Mucosa of rectum (tissue), 2 donors: ENCODE measurements around the gene PNMA8B.

ENCODE experiments used
- H3K27ac ChIP-seq, 2 donors: one replicate each; pipeline ENCODE4 v1.7.0; 2013; ENCODE audit warnings: inconsistent platforms in 2 of 2, low read depth in 2 of 2, low read length in 2 of 2
- H3K27me3 ChIP-seq, 2 donors: one replicate each; pipeline ENCODE4 v1.7.0; 2013; ENCODE audit warnings: low read length in 2 of 2; ENCODE audit not compliant: control insufficient read depth in 2 of 2, insufficient read depth in 2 of 2
- H3K36me3 ChIP-seq, 2 donors: one replicate each; pipeline ENCODE4 v1.7.0; 2013; ENCODE audit warnings: low read length in 2 of 2; ENCODE audit not compliant: control insufficient read depth in 2 of 2, insufficient read depth in 2 of 2
- H3K4me1 ChIP-seq, 2 donors: one replicate each; pipeline ENCODE4 v1.7.0; 2013; ENCODE audit warnings: low read length in 2 of 2, mild to moderate bottlenecking in 1 of 2; ENCODE audit not compliant: control insufficient read depth in 2 of 2, insufficient read depth in 2 of 2
- H3K4me3 ChIP-seq, 2 donors: one replicate each; pipeline ENCODE4 v1.7.0; 2013; ENCODE audit warnings: low read length in 2 of 2
- H3K9ac ChIP-seq, 2 donors: one replicate each; pipeline ENCODE4 v1.7.0; 2013; ENCODE audit warnings: low read length in 2 of 2, low read depth in 1 of 2, mild to moderate bottlenecking in 1 of 2
- H3K9me3 ChIP-seq, 2 donors: one replicate each; pipeline ENCODE4 v1.7.0; 2013; ENCODE audit warnings: low read length in 2 of 2; ENCODE audit not compliant: control insufficient read depth in 2 of 2
- donor health status: healthy.
- donor health status: Normal muscosa, but diverticular disease.

Gene PNMA8B

GRCh38 chr19:46446021-46446420, 49.6 kb downstream of the PNMA8B start:
- Histone ChIP-seq H3K27me3 (no peaks in the 10 kb centered on the region), H3K36me3 (no peaks in the 10 kb centered on the region), H3K9ac (no peak overlapping the region), H3K4me3 (no peak overlapping the region), H3K4me1 (no peaks in the 10 kb centered on the region), H3K27ac (no peak overlapping the region), H3K9me3 (no peaks in the 10 kb centered on the region)

- H3K27ac ChIP-seq: no peak overlapping the region
- no peaks in the 10 kb centered on the region for H3K36me3 ChIP-seq
- no peaks in the 10 kb centered on the region for H3K27me3 ChIP-seq
- no peaks in the 10 kb centered on the region for H3K4me1 ChIP-seq
- H3K9ac ChIP-seq: no peak overlapping the region
- no peak overlapping the region for H3K4me3 ChIP-seq
- no peaks in the 10 kb centered on the region for H3K9me3 ChIP-seq
Observed at GRCh38 chr19:46442808-46443450, 52.7 kb downstream of the PNMA8B start.

DNA sequence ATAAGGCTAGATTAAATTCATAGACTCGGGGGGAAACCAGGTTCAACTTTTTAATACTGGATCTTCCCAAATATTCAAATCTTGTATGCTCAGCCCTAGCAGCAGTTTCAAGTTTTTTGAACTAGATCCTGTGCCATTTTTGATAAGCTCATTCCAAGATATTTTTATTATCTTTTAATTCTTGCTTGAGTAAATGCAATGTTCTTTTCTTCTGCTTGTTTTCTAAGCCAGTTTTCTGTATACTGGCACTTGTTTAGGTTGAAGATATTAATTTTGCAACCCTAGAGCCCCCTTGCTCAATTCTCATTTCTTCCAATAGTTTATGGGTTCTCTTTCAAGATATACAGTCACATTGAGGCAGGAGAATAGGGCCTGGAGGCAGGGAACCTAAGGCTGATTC, 53.8 kb downstream of the PNMA8B start:
- no peaks in the 10 kb centered on the region for H3K4me1 ChIP-seq
- H3K9me3 ChIP-seq: no peaks in the 10 kb centered on the region

More for the DNA sequence above, 53.8 kb downstream of the PNMA8B start:
- Histone ChIP-seq H3K36me3 (no peaks in the 10 kb centered on the region), H3K27me3 (no peaks in the 10 kb centered on the region), H3K27ac (no peak overlapping the region), H3K4me3 (no peak overlapping the region), H3K9ac (no peak overlapping the region)
